Measurements from ENCODE around the gene SIVA1.

GRCh38 chr14:104776961-104777807 lies 24.2 kb downstream of the SIVA1 start:
- TF ChIP-seq CTCF (IDR thresholded peaks at IDR 0.05), result no peak
- no peak for TF ChIP-seq POLR2A (IDR thresholded peaks at IDR 0.05)

Data from esophagus squamous epithelium (tissue), 4 donors.